Measurements from ENCODE around the gene ZNF787. TPM values are rescaled to one million over a fixed set of nuclear protein-coding genes. Genes with fewer than 3 reads are reported as not detected.

The ZNF787 gene
- total and polyA plus RNA-seq, 10 of the 15 experiments (the other 5 are each of a cell fraction or from before 2014, with no cell fraction given): 0.23 to 39.9 (median 4.1) TPM

GRCh38 chr19:56103027-56103614 lies 18.0 kb downstream of the ZNF787 start (continued):
- no peak for TF ChIP-seq BCLAF1 (IDR thresholded peaks at IDR 0.05)

- H3K79me2 ChIP-seq (ENCODE audit: control insufficient read depth, insufficient read depth, low read length): peaks cover 22% of the 10 kb centered on the region
- no peak overlapping the region for H3K9ac ChIP-seq (ENCODE audit: control insufficient read depth, insufficient read depth, low read length)
- in situ Hi-C loops (cut with MboI): no loop called here
- H3K36me3 ChIP-seq (ENCODE audit: control insufficient read depth in 2 of 2, insufficient read depth in 2 of 2, low read length in 1 of 2): peaks cover 3 to 30% of the 10 kb centered on the region in 2 experiments; a peak in 3 of 4 replicates
- no TSS peak for BruUV-seq (replicated peaks)
- ChIA-PET SMC1A (ENCODE audit: uncharacterized antibody, unreplicated experiment) (no interaction called here), POLR2A (no interaction called here), RAD21 (ENCODE audit: unreplicated experiment) (no interaction called here), CTCF (interaction anchor here (1.3 kb wide), 1 partner anchor 36 kb away, joined by 3 read pairs; no protein-coding TSS in a partner anchor)
- H4K20me1 ChIP-seq (ENCODE audit: control insufficient read depth, insufficient read depth): no peaks in the 10 kb centered on the region
- no peaks in the 10 kb centered on the region; the same call in 1 of the 2 replicates for H3K4me1 ChIP-seq (ENCODE audit: control insufficient read depth, insufficient read depth, low read length)
- no peaks in the 10 kb centered on the region for H3K27me3 ChIP-seq (replicated peaks in 1 of 2; ENCODE audit: control insufficient read depth in 2 of 2, insufficient read depth in 2 of 2, low read length in 1 of 2)
- no peak overlapping the region for H3K4me2 ChIP-seq (ENCODE audit: control insufficient read depth, insufficient read depth)
- no peak overlapping the region for H2AFZ ChIP-seq (ENCODE audit: control insufficient read depth, low read depth, low read length)
- WGBS (ENCODE audit: insufficient coverage, insufficient replicate concordance, low lambda C conversion rate, missing lambda C conversion rate): 85% methylated on average over 27 of the region's 34 CpGs
- H3K4me3 ChIP-seq: no peak overlapping the region
- no peak for DNase-seq (ENCODE audit: low read depth, low spot score)
- intact Hi-C loops (cut with micrococcal nuclease; ENCODE audit: unreplicated experiment): no loop called here
- no peak for FAIRE-seq
- no peaks in the 10 kb centered on the region for H3K9me3 ChIP-seq (replicated peaks; ENCODE audit: control insufficient read depth, insufficient read depth, low read length)
- ATAC-seq: no peak
- H3K27ac ChIP-seq (ENCODE audit: control insufficient read depth, insufficient read depth): no peak overlapping the region
- TF ChIP-seq NBN (IDR thresholded peaks at IDR 0.05) (no peak), PAX5 (IDR thresholded peaks at IDR 0.05; ENCODE audit: borderline replicate concordance, low read depth, low read length) (no peak), YY1 (IDR thresholded peaks at IDR 0.05; ENCODE audit: low read depth, low read length) (no peak), MTA3 (IDR thresholded peaks at IDR 0.05; ENCODE audit: borderline replicate concordance, low read length) (no peak), PBX3 (IDR thresholded peaks at IDR 0.05; ENCODE audit: insufficient replicate concordance, low read depth, low read length) (no peak), SRF (IDR thresholded peaks at IDR 0.05; ENCODE audit: low read depth in 2 of 2, low read length in 2 of 2) (no peak), ATF2 (IDR thresholded peaks at IDR 0.05; ENCODE audit: low read length) (no peak), NFYA (IDR thresholded peaks at IDR 0.05; ENCODE audit: borderline replicate concordance, low read depth, low read length) (no peak), SREBF1 (IDR thresholded peaks at IDR 0.05; ENCODE audit: low read length) (no peak), SIN3A (IDR thresholded peaks at IDR 0.05; ENCODE audit: low read depth, low read length) (no peak), CHD1 (IDR thresholded peaks at IDR 0.05; ENCODE audit: low read depth, low read length) (no peak), NR2C2 (IDR thresholded peaks at IDR 0.05; ENCODE audit: borderline replicate concordance, control insufficient read depth, insufficient read length, low read depth) (no peak), SUPT20H (IDR thresholded peaks at IDR 0.05; ENCODE audit: borderline replicate concordance, control insufficient read depth, low read depth, low read length) (no peak), EED (IDR thresholded peaks at IDR 0.05; ENCODE audit: low read depth) (no peak), RAD21 (IDR thresholded peaks at IDR 0.05; ENCODE audit: insufficient read depth, low read depth, low read length) (no peak), BACH1 (IDR thresholded peaks at IDR 0.05; ENCODE audit: borderline replicate concordance) (no peak)
Measured at GRCh38 chr19:56101746-56102535, 19.2 kb downstream of the ZNF787 start.

All from GM12878 (cell line).